H1 (cell line): ENCODE results near the gene CRKL.

Experiments
- CBX5 ChIP-seq: fragments of 300-800, 300-1000 bp; sonication (generic); IDR thresholded peaks from 2 replicates; pipeline ENCODE4 v1.7.1; 2016; ENCODE audit warnings: antibody characterized with exemption, low read length, low read depth
- CREB1 ChIP-seq: IDR thresholded peaks from 2 replicates; pipeline ENCODE4 v1.6.1; 2012; ENCODE audit warnings: inconsistent platforms
- CTBP2 ChIP-seq: IDR thresholded peaks from 2 replicates; pipeline ENCODE4 v1.7.0; 2011; ENCODE audit warnings: borderline replicate concordance, mild to moderate bottlenecking, moderate library complexity, mixed read lengths, low read length; ENCODE audit not compliant: insufficient read depth, insufficient read length
- CTCF ChIP-seq, 3 experiments: IDR thresholded peaks; 1 replicate in 2 of 3; 2 replicates in 1 of 3; pipeline versions ENCODE4 v1.5.1 to v1.6.1; 2011; ENCODE audit warnings: low read length in 3 of 3, mild to moderate bottlenecking in 3 of 3, inconsistent platforms in 2 of 3, low read depth in 1 of 3, moderate library complexity in 1 of 3; ENCODE audit not compliant: insufficient read depth in 1 of 3; ENCODE audit errors: control extremely low read depth in 1 of 3
- GABPA ChIP-seq: IDR thresholded peaks from 2 replicates; pipeline ENCODE4 v1.6.1; 2011; ENCODE audit warnings: mild to moderate bottlenecking, low read length, moderate library complexity, borderline replicate concordance; ENCODE audit not compliant: insufficient read depth
- KDM5A ChIP-seq: fragments of 200-600 bp; IDR thresholded peaks from 2 replicates; pipeline ENCODE4 v1.7.1; 2012; ENCODE audit warnings: mild to moderate bottlenecking, low read length, inconsistent platforms, mixed read lengths
- POLR2AphosphoS5 ChIP-seq: IDR thresholded peaks from 2 replicates; pipeline ENCODE4 v1.6.1; 2011; ENCODE audit warnings: low read depth, low read length
- RBBP5 ChIP-seq: IDR thresholded peaks from 2 replicates; pipeline ENCODE4 v1.7.1; 2012; ENCODE audit warnings: low read depth, mild to moderate bottlenecking, inconsistent platforms, low read length, moderate library complexity, borderline replicate concordance
- RFX5 ChIP-seq: IDR thresholded peaks from 2 replicates; pipeline ENCODE4 v1.6.1; 2011; ENCODE audit warnings: low read depth, low read length, improper control_type of control experiment, borderline replicate concordance
- SIN3A ChIP-seq, 2 experiments: IDR thresholded peaks in 1 of 2; conservative IDR thresholded peaks in 1 of 2; 2 replicates each; pipeline ENCODE4 v1.6.1; 2011 to 2012; ENCODE audit warnings: low read length in 2 of 2, improper control_type of control experiment in 1 of 2, low read depth in 1 of 2, mild to moderate bottlenecking in 1 of 2
- SUZ12 ChIP-seq: fragments of 200-600 bp; sonication (generic); IDR thresholded peaks from 2 replicates; pipeline ENCODE4 v1.6.1; 2012; ENCODE audit warnings: mild to moderate bottlenecking, inconsistent platforms, low read length, moderate library complexity, mixed read lengths
- TAF1 ChIP-seq: IDR thresholded peaks from 2 replicates; pipeline ENCODE4 v1.6.1; 2011; ENCODE audit warnings: mild to moderate bottlenecking, low read depth, low read length
- ZNF274 ChIP-seq: IDR thresholded peaks from 2 replicates; pipeline ENCODE4 v1.7.0; 2012; ENCODE audit warnings: low read length, borderline replicate concordance; ENCODE audit errors: extremely low read depth

DNA sequence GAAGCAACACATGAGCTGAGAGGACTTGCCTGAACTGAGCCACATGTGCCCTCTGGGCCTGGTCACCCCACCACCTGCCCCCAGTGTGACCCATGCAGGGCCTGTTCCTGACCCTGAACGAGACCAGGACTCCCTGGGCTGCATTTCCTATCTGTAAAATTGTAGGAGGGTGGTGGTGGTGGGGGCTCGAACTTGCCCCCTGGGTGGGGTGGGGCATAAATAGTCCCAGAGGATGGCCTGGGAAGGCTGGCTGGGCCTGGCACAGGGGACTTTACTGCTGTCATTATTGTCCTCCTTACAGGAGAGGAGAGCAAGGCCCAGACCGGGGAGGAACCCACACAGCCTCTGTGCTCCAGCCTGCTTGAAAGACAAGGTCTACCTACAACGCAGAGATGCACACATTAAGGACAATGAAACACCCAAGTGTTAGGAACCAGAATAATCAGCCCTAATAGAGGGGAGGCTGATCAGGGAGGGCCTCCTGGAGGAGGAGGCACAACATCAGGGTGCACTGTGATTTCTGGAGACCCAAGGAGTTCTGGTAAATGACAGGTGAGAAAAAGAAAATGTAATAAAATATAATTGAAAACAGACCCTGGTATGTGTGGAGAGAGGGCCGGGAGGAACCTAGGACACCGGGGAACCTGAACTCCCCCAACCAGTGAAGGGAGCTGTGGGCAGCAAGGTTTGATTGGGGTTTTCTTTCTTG lies 47.0 kb downstream of the CRKL start:
- no peak for TF ChIP-seq TAF1
- no peak for TF ChIP-seq SUZ12
- TF ChIP-seq CREB1 = no peak
- TF ChIP-seq CTCF (IDR thresholded peaks at IDR 0.05; ENCODE audit: control extremely low read depth in 1 of 3, insufficient read depth in 1 of 3, low read depth in 1 of 3, low read length in 3 of 3) = no peak
- no peak for TF ChIP-seq RBBP5
- TF ChIP-seq ZNF274 = no peak
- no peak for TF ChIP-seq CBX5
- TF ChIP-seq SIN3A (conservative IDR thresholded peaks at IDR 0.05 in 1 of 2, IDR thresholded peaks at IDR 0.05 in 1 of 2; ENCODE audit: low read depth in 1 of 2, low read length in 2 of 2) = no peak
- TF ChIP-seq CTBP2 = no peak
- no peak for TF ChIP-seq POLR2AphosphoS5
- no peak for TF ChIP-seq RFX5
- TF ChIP-seq KDM5A = no peak
- TF ChIP-seq GABPA = no peak
